ENCODE data around the gene PPP6R3. TPM values are rescaled to one million over a fixed set of nuclear protein-coding genes. Genes with fewer than 3 reads are reported as not detected.

Gene PPP6R3
- total RNA-seq, 1 donor from 2014 or later, result 175 TPM

GRCh38 chr11:68567553-68567952 is 107.0 kb downstream of the PPP6R3 start:
- DNase-seq, result no peak

- DNase-seq, result no peak
Measured at GRCh38 chr11:68569357-68569756, 108.8 kb downstream of the PPP6R3 start.

- no peak for DNase-seq
Measured at GRCh38 chr11:68570691-68571090, 110.1 kb downstream of the PPP6R3 start.

- peak; percentile 56 for DNase-seq
Measured at GRCh38 chr11:68574308-68574707, 113.8 kb downstream of the PPP6R3 start.

GRCh38 chr11:68575025-68575665 is 114.6 kb downstream of the PPP6R3 start:
- DNase-seq, result no peak

- no peak for DNase-seq
Measured at GRCh38 chr11:68579455-68579854, 118.9 kb downstream of the PPP6R3 start.

GRCh38 chr11:68581439-68581838 is 120.9 kb downstream of the PPP6R3 start:
- no peak for DNase-seq

GRCh38 chr11:68581901-68582300 is 121.3 kb downstream of the PPP6R3 start:
- DNase-seq, result no peak

GRCh38 chr11:68582416-68583040 is 122.0 kb downstream of the PPP6R3 start:
- no peak for DNase-seq

GRCh38 chr11:68583041-68583446 is 122.5 kb downstream of the PPP6R3 start:
- peak; percentile 12 for DNase-seq

- peak; percentile 59 for DNase-seq
Measured at GRCh38 chr11:68584097-68584496, 123.5 kb downstream of the PPP6R3 start.

- DNase-seq, result peak; percentile 20
Measured at GRCh38 chr11:68584991-68585524, 124.5 kb downstream of the PPP6R3 start.

- DNase-seq, result no peak
Measured at GRCh38 chr11:68589547-68590216, 129.1 kb downstream of the PPP6R3 start.

GRCh38 chr11:68591719-68592118 is 131.2 kb downstream of the PPP6R3 start:
- DNase-seq, result no peak

- DNase-seq, result no peak
Measured at GRCh38 chr11:68593441-68593840, 132.9 kb downstream of the PPP6R3 start.

GRCh38 chr11:68594123-68594522 is 133.6 kb downstream of the PPP6R3 start:
- no peak for DNase-seq

- peak; percentile 56 for DNase-seq
Measured at GRCh38 chr11:68596231-68596630, 135.7 kb downstream of the PPP6R3 start.

GRCh38 chr11:68598816-68599653 is 138.5 kb downstream of the PPP6R3 start:
- DNase-seq, result no peak

- DNase-seq, result no peak
Measured at GRCh38 chr11:68601147-68601546, 140.6 kb downstream of the PPP6R3 start.

- no peak for DNase-seq
Measured at GRCh38 chr11:68609761-68610160, 149.2 kb downstream of the PPP6R3 start.

- DNase-seq, result peak; percentile 36
Measured at GRCh38 chr11:68610452-68611116, 150.0 kb downstream of the PPP6R3 start.

- DNase-seq, result no peak
Measured at GRCh38 chr11:68615657-68616056, 155.1 kb downstream of the PPP6R3 start.
